Transverse colon (tissue), 4 donors: ENCODE data around the gene SHISAL2A. TPM values are rescaled to one million over a fixed set of nuclear protein-coding genes. Genes with fewer than 3 reads are reported as not detected.

Experiments
- DNase-seq: peaks from one replicate; pipeline ENCODE4 v3.0.0-alpha.2; 2019
- H3K27ac ChIP-seq, 4 donors: fragments of 200-600 bp; sonication (generic); 2 replicates each; pipeline ENCODE4 v1.5.1; 2016 to 2018; ENCODE audit warnings: inconsistent platforms in 4 of 4
- H3K27me3 ChIP-seq: fragments of 200-600 bp; sonication (generic); 2 replicates; pipeline ENCODE4 v1.5.1; 2017; ENCODE audit warnings: inconsistent platforms
- H3K36me3 ChIP-seq, 4 donors: fragments of 200-600 bp; sonication (generic); 2 replicates each; pipeline ENCODE4 v1.5.1; 2017 to 2019; ENCODE audit warnings: inconsistent platforms in 4 of 4
- H3K4me1 ChIP-seq, 4 donors: fragments of 200-600 bp; sonication (generic); 2 replicates each; pipeline ENCODE4 v1.5.1; 2017 to 2020; ENCODE audit warnings: inconsistent platforms in 4 of 4
- H3K4me3 ChIP-seq, 4 donors: fragments of 200-600 bp; sonication (generic); 1 replicate in 1 of 4; 2 replicates in 3 of 4; pipeline versions ENCODE4 v1.5.1 to v1.6.1; 2017 to 2019; ENCODE audit warnings: inconsistent platforms in 4 of 4
- H3K9me3 ChIP-seq, 2 donors: fragments of 200-600 bp; sonication (generic); 2 replicates each; pipeline ENCODE4 v1.5.1; 2017 to 2019; ENCODE audit warnings: inconsistent platforms in 2 of 2
- EP300 ChIP-seq: sonication (generic); formaldehyde crosslinking; IDR thresholded peaks from one replicate; pipeline ENCODE4 v1.6.1; 2017; ENCODE audit warnings: antibody characterized with exemption, low read depth
- POLR2A ChIP-seq: fragments of 450-650 bp; IDR thresholded peaks from one replicate; pipeline ENCODE4 v1.6.1; 2016; ENCODE audit warnings: antibody characterized with exemption, mild to moderate bottlenecking, moderate library complexity
- POLR2AphosphoS5 ChIP-seq, 3 donors: sonication (generic); formaldehyde crosslinking; IDR thresholded peaks; one replicate each; pipeline ENCODE4 v1.6.1; 2016; ENCODE audit warnings: antibody characterized with exemption in 3 of 3
- WGBS, 2 donors: methylation state at CpG; one replicate each; pipeline ENCODE4 v1.1.5; 2018; ENCODE audit warnings: low coverage in 1 of 2; 5-methylcytosine and 5-hydroxymethylcytosine counted together
- in situ Hi-C, 4 donors: fragments of 200-750 bp; cut with MboI; loops; one replicate each; pipeline versions ENCODE4 v1.15.0 to v1.15.1; 2017; ENCODE audit warnings: low sequenced_read_pairs in 3 of 4, low pct_ligation_motif_present in 1 of 4, low pct_unique_long_range_greater_than_20kb in 1 of 4
- intact Hi-C: fragments of 100-400 bp; cut with DNase I; formaldehyde crosslinking; loops from one replicate; pipeline ENCODE4 v1.15.1; 2023; ENCODE audit warnings: low total_unique reads
- total RNA-seq, 4 donors: library from RNA; depleted of rRNA; stranded (reverse); fragments of >200 nt; gene quantifications; one replicate each; pipeline ENCODE4 v1.1.0, GENCODE V29; 2016
- TF ChIP-seq, protein P1 (sequence below), 5 experiments: fragments of 200-600 bp in 3 of 5; fragments of 450-650 bp in 2 of 5; sonication (generic) in 3 of 5; IDR thresholded peaks; 1 replicate in 2 of 5; 2 replicates in 3 of 5; pipeline ENCODE4 v1.5.1; 2016 to 2017; ENCODE audit warnings: antibody characterized with exemption in 5 of 5, inconsistent platforms in 3 of 5, mild to moderate bottlenecking in 2 of 5, moderate library complexity in 1 of 5

Gene SHISAL2A
- total RNA-seq, 4 donors from 2014 or later = 3.2 to 8.2 TPM; not detected in 2

DNA sequence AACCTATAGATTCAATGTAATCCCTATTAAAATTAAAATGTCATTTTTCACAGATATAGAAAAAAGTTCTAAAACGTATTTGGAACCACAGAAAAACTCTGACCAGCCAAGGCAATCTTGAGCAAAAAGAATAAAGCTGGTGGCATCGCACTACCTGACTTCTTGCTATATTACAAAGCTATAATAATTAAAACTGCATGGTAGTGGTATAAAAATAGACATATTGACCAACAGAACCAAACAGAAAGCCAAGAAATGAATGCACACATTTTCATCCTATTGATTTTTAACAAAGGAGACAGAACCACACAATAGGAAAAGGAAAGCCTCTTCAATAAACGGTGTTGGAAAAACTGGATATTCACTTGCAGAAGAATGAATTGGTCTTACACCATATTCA lies 9.2 kb upstream of the SHISAL2A start:
- TF ChIP-seq POLR2A = no peak
- TF ChIP-seq EP300 = no peak
- TF ChIP-seq POLR2AphosphoS5 (IDR thresholded peaks at IDR 0.05) = no peak
- TF ChIP-seq, protein P1, sequence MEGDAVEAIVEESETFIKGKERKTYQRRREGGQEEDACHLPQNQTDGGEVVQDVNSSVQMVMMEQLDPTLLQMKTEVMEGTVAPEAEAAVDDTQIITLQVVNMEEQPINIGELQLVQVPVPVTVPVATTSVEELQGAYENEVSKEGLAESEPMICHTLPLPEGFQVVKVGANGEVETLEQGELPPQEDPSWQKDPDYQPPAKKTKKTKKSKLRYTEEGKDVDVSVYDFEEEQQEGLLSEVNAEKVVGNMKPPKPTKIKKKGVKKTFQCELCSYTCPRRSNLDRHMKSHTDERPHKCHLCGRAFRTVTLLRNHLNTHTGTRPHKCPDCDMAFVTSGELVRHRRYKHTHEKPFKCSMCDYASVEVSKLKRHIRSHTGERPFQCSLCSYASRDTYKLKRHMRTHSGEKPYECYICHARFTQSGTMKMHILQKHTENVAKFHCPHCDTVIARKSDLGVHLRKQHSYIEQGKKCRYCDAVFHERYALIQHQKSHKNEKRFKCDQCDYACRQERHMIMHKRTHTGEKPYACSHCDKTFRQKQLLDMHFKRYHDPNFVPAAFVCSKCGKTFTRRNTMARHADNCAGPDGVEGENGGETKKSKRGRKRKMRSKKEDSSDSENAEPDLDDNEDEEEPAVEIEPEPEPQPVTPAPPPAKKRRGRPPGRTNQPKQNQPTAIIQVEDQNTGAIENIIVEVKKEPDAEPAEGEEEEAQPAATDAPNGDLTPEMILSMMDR (IDR thresholded peaks at IDR 0.05) = no peak

DNA sequence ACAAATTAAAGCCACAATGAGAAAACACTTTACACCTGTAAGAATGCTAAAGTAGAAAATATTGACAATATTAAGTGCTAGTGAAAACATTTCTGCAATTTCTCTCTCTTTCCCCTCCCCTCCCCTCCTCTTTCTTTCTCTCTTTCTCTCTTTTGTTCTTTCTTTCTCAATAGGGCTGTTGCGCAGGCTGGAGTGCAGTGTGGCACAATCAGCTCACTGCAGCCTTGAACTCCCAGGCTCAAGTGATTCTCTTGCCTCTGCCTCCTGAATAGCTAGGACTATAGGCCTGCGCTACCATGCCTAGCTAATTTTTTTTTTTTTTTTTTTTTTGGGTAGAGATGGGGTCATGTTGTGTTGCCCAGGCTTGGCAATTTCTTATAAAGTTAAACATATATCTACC lies 5.9 kb upstream of the SHISAL2A start:
- in situ Hi-C loops = no loop called here
- 90 to 100% methylated on average over 1 to 2 of the region's 2 CpGs for WGBS, 2 donors
- peaks cover 10 to 16% of the 10 kb centered on the region in 2 donors for H3K9me3 ChIP-seq
- H3K27me3 ChIP-seq = peaks cover 37% of the 10 kb centered on the region
- H3K4me3 ChIP-seq = no peak overlapping the region
- no peak for DNase-seq
- no peak overlapping the region for H3K27ac ChIP-seq
- TF ChIP-seq, protein P1 (IDR thresholded peaks at IDR 0.05) = no peak
- no peak for TF ChIP-seq POLR2AphosphoS5 (IDR thresholded peaks at IDR 0.05)
- TF ChIP-seq POLR2A = no peak
- intact Hi-C loops = no loop called here
- H3K36me3 ChIP-seq = no peaks in the 10 kb centered on the region
- H3K4me1 ChIP-seq = peaks cover 0 to 6% (median 0%) of the 10 kb centered on the region in 4 donors

More for the DNA sequence above, 9.2 kb upstream of the SHISAL2A start:
- H3K4me3 ChIP-seq = no peak overlapping the region
- H3K9me3 ChIP-seq = peaks cover 17 to 25% of the 10 kb centered on the region in 2 donors
- WGBS, 2 donors = 90 to 92% methylated on average over 3 of the region's 3 CpGs
- H3K36me3 ChIP-seq = no peaks in the 10 kb centered on the region
- in situ Hi-C loops (no loop called here), intact Hi-C loops (no loop called here)
- no peaks in the 10 kb centered on the region for H3K4me1 ChIP-seq
- no peak overlapping the region for H3K27ac ChIP-seq
- H3K27me3 ChIP-seq = peaks cover 8% of the 10 kb centered on the region
- DNase-seq = no peak

DNA sequence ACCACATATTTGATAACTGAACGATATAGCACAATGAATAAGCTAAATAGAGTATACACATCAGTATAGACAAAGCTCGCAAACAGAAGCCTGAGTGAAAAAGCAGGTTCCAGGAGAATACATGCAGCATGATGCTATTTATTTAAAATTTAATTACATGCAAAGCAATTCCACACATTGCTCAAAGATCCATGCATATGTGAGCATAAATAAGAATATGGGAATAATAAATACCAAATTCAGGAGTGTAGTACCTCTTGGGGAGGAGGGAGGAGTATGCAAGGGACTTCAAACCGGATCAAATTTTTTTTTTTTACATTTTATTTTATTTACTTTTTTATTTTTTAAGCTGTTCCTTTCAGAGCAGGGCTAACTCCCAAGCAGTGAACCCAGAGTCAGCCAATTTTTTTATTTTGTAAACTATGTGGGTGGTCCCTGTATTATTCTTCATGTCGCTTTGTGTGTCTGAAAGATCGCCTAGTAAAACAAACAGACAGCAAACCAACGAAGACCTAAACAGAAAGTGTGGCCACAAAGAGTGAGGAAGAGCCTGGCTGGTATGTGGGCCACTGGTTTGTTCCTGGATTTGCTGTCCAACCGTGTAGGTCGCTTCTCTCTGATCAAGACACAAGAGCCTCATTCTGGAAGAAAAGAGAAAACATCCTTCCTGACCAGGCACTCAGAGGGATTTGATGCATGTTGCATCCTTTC lies 4.2 kb upstream of the SHISAL2A start:
- Histone ChIP-seq H3K27me3 (peaks cover 54% of the 10 kb centered on the region), H3K4me1 (peaks cover 0 to 18% (median 8%) of the 10 kb centered on the region in 4 donors), H3K36me3 (no peaks in the 10 kb centered on the region), H3K4me3 (no peak overlapping the region), H3K9me3 (peaks cover 0 to 3% of the 10 kb centered on the region in 2 donors), H3K27ac (no peak overlapping the region)
- intact Hi-C loops (no loop called here), in situ Hi-C loops (no loop called here)
- 58 to 63% methylated on average over 6 to 8 of the region's 8 CpGs for WGBS, 2 donors
- TF ChIP-seq, protein P1 (IDR thresholded peaks at IDR 0.05) = no peak
- TF ChIP-seq EP300 (no peak), POLR2A (no peak), POLR2AphosphoS5 (IDR thresholded peaks at IDR 0.05) (no peak)
- DNase-seq = no peak

DNA sequence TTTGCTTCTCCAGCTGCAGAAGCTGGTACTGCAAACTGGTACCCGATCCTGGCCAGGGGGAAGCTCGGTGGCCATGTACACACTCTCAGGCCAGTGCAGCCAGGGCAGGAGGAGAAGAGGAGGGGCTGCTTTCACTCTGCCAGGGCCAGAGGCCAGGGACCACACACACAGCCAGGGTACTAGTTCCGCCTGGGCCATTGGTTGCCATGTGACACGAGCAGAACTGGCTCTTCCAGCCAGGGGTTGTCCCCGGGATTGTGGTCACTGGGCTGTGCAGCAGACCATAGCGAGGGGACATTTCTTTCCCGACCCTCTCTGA lies 3.7 kb upstream of the SHISAL2A start:
- H3K36me3 ChIP-seq = no peaks in the 10 kb centered on the region
- H3K9me3 ChIP-seq = no peaks in the 10 kb centered on the region
- no peak overlapping the region for H3K27ac ChIP-seq
- H3K4me1 ChIP-seq = peaks cover 0 to 18% (median 8%) of the 10 kb centered on the region in 4 donors
- in situ Hi-C loops = no loop called here
- TF ChIP-seq EP300 = no peak
- no peak for DNase-seq
- peaks cover 59% of the 10 kb centered on the region for H3K27me3 ChIP-seq
- WGBS, 2 donors = 30% methylated on average over 2 of the region's 7 CpGs; no CpG with 5 or more reads in 1 of the 2 donors
- intact Hi-C loops = no loop called here
- no peak overlapping the region for H3K4me3 ChIP-seq

DNA sequence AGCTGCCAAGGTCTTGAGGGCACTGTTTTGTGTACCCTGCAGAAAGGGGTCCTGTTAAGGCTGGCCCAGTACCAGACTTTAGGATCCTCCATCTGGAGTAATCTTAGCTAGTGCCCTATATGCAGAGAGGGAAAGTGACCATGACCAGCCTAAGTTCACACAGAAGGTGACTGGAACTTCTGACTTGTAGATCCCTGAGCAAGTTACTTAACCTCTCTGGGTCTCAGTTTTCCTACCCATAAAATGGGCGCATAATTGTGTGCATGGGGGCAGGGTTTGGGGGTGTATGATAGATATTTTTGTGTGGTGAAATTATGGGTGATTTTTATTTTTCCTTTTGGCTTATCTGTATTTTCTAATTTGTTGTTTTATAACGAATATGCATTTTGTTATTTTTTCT lies 3.3 kb upstream of the SHISAL2A start:
- intact Hi-C loops = no loop called here
- WGBS, 2 donors = 71 to 83% methylated on average over 2 of the region's 2 CpGs
- TF ChIP-seq POLR2A = no peak

More for the DNA sequence above, 3.3 kb upstream of the SHISAL2A start:
- in situ Hi-C loops = no loop called here
- Histone ChIP-seq H3K4me3 (no peak overlapping the region), H3K9me3 (no peaks in the 10 kb centered on the region), H3K27ac (no peak overlapping the region), H3K4me1 (peaks cover 0 to 18% (median 8%) of the 10 kb centered on the region in 4 donors), H3K36me3 (no peaks in the 10 kb centered on the region), H3K27me3 (peaks cover 63% of the 10 kb centered on the region)
- no peak for DNase-seq
